Measurements from ENCODE around the gene BEND6.
"Not testable (repeated sequence)": the region's sequence is repeated elsewhere in the genome, so short reads cannot be mapped to it uniquely, and the experiment has no call there.

The BEND6 gene

DNA sequence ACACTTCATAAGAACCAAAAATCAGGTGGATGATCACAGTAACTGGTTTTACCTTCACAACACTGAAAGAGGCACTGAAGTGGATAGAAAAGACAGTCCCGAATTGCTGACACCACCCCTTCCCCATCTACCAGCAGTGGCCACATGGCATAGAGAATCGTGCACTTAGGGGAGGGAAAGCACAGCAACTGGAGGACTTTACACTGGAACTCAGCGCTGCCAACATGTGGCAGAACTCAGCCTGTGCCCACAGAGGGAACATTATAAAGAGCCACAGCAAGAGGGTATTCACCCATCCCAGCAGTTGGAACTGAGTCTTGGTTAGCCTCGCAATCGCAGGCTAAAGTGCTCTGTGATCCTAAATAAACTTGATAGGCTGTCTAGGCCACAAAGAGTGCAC, 85.1 kb downstream of the BEND6 start:
- DNase-seq = no peak

- DNase-seq = not testable (repeated sequence)
Observed at GRCh38 chr6:57044061-57044460, 89.2 kb downstream of the BEND6 start.

DNA sequence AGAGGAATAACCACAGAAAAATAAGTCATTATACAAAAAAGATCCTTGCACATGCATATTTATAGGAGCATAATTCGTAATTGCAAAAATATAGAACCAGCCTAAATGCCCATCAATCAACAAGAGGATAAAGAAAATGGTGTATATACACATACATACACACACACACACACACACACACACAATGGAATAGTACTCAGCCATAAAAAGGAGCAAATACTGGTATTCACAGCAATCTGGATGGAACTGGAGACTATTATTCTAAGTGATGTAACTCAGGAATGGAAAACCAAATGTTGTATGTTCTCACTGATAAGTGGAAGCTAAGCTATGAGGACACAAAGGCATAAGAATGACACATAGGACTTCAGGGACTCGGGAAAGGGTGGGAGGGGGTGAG, 89.7 kb downstream of the BEND6 start:
- no peak for DNase-seq

GRCh38 chr6:57046332-57047256, 91.7 kb downstream of the BEND6 start, which contains the start of gene KIAA1586:
Gene KIAA1586 (plus strand): TSS chr6:57046693. CDS start chr6:57046756, 63 bp downstream.
- DNase-seq = peak; percentile 83 to 85

- not testable (repeated sequence) for DNase-seq
Observed at GRCh38 chr6:57047257-57047585, 92.3 kb downstream of the BEND6 start.

- DNase-seq = not testable (repeated sequence)
Observed at GRCh38 chr6:57047859-57048258, 93.0 kb downstream of the BEND6 start.

GRCh38 chr6:57048577-57048976, 93.7 kb downstream of the BEND6 start:
- no peak for DNase-seq

DNA sequence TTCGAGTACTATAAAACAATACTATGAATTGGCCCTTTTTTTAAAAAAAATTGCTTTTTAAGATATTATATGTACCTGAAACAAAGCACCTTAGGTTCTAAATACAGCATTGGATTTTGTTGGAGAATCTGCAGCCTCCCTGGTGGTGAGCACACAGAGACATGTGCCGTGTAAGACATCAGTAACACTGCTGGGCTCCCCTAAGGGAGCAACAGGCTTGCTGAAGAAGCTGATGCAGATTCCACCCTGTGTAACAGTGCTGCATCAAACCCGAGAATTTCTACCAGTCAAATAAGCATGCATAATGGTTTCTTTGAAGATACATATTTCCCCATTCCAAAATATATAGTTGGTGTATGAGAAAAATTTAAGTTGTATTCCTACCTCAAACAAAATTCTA, 108.9 kb downstream of the BEND6 start:
- DNase-seq = no peak

- no peak for DNase-seq
Observed at GRCh38 chr6:57064809-57065208, 109.9 kb downstream of the BEND6 start.

GRCh38 chr6:57068061-57068460, 113.2 kb downstream of the BEND6 start:
- DNase-seq = no peak

DNA sequence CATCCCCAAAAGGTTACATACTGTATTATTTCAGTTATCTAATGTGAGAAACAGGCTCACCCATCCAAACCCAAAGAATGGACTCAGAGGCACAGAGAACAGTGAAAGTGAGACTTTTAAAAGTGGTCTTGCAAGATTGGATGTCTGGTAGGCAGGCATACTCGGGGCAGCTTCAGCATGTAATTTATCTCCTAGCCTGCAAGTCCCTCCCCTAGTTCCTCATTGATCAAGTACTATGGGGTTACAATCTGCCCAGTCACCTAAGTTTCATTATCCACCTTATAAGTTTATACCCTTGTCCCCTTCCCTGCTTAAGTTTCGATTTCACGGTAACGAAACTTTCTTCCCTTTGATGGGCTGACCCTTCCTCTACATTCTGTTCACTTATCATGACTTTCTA, 114.3 kb downstream of the BEND6 start:
- no peak for DNase-seq

GRCh38 chr6:57069920-57070331, 115.0 kb downstream of the BEND6 start:
- no peak for DNase-seq

DNA sequence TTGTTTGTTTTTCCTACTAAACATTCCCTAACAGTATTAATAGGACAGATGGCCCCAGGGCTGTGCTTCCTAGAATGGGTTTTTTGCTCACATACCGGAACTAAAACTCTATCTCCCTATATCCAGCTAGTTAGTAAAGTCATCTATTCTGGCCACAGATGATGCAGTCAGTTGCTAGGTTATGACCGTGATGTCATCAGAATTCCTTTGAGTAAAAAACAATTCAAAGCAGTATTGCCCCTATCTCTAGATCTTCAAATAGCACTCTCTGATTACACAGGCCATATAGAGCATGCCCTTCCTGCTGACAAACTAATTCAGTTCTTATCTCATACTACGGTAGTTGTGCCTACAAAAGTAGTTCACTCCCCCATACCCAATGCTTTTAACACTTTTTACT, 117.2 kb downstream of the BEND6 start:
- DNase-seq = no peak

GRCh38 chr6:57074383-57074782, 119.5 kb downstream of the BEND6 start:
- no peak for DNase-seq

DNA sequence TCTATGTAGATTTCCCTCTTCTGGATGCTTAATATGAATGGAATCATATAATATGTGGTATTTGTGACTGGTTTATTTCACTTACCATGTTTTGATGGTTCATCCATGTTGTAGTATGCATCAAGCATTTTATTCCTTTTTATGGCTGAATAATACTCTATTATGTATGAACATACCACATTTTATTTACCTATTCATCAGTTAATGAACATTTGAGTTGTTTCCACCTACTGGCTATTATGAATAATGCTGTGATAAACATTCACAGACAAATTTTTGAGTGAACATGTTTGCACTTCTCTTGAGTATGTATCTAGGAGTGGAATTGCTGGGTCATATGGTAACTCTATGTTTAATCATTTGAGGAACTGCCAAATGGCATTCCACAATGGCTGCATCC, 120.2 kb downstream of the BEND6 start:
- no peak for DNase-seq
